PC-9 (cell line): ENCODE measurements around the gene PSMD12.

Experiments
- CTCF ChIP-seq: fragments of 200-600 bp; sonication (generic); conservative IDR thresholded peaks from 2 replicates; pipeline ENCODE4 v1.6.1; 2017; ENCODE audit warnings: mixed run types, antibody characterized with exemption, mild to moderate bottlenecking, moderate library complexity
- EZH2 ChIP-seq: fragments of 200-600 bp; sonication (generic); IDR thresholded peaks from 2 replicates; pipeline ENCODE4 v1.8.0; 2017; ENCODE audit warnings: antibody characterized with exemption, low read depth

- TF ChIP-seq EZH2, result no peak
- no peak for TF ChIP-seq CTCF
These were observed 39.9 kb downstream of the PSMD12 start for GRCh38 chr17:67326440-67326839.
